ENCODE results near the gene SCAPER. TPM values are rescaled to one million over a fixed set of nuclear protein-coding genes. Genes with fewer than 3 reads are reported as not detected.

The SCAPER gene
- total RNA-seq, 1 experiment from 2014 or later: 10.3 TPM

DNA sequence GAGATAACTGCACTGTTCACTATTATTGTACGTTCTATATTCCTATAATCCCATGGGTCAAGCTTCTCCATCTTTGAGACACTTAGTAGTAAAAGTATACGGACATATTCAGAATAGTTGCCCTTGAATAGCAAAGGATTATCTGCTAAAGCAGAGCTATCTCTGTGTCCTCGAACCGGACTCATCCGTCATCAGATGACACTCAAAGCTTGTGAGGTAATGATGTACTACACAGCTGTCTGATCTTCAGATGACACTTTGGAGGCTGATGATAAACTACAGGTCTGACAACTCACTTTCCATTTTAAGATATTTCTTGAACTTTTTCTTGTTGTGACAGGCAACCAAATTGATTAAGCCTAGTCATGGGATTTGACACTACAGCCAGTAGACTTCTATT is 240.2 kb downstream of the SCAPER start:
- H3K27me3 Mint-ChIP-seq (ENCODE audit: low read depth): no peaks in the 10 kb centered on the region
- DNase-seq (ENCODE audit: low spot score): no peak
- no peak overlapping the region for H3K4me3 Mint-ChIP-seq
- ChIA-PET CTCF (no interaction called here), POLR2A (no interaction called here)
- H3K9me3 Mint-ChIP-seq: peaks cover 2% of the 10 kb centered on the region
- TF ChIP-seq CBFB (CRISPR knock-in tag; IDR thresholded peaks at IDR 0.05; ENCODE audit: low read depth) (no peak), FOXJ3 (CRISPR knock-in tag; IDR thresholded peaks at IDR 0.05; ENCODE audit: borderline replicate concordance) (no peak), ZNF121 (CRISPR knock-in tag; IDR thresholded peaks at IDR 0.05) (no peak), TCF7 (CRISPR knock-in tag; IDR thresholded peaks at IDR 0.05; ENCODE audit: low read depth) (no peak), PRRX2 (CRISPR knock-in tag; IDR thresholded peaks at IDR 0.05) (no peak), ZNF423 (CRISPR knock-in tag; IDR thresholded peaks at IDR 0.05) (no peak), JUN (CRISPR knock-in tag; IDR thresholded peaks at IDR 0.05) (no peak), MXD4 (CRISPR knock-in tag; IDR thresholded peaks at IDR 0.05; ENCODE audit: borderline replicate concordance) (no peak), JAZF1 (CRISPR knock-in tag; IDR thresholded peaks at IDR 0.05) (no peak), TP53 (CRISPR knock-in tag; IDR thresholded peaks at IDR 0.05) (no peak), FOXK1 (CRISPR knock-in tag; IDR thresholded peaks at IDR 0.05) (no peak), GRHL2 (CRISPR knock-in tag; IDR thresholded peaks at IDR 0.05; ENCODE audit: insufficient replicate concordance, severe bottlenecking) (no peak), ATF1 (CRISPR knock-in tag; IDR thresholded peaks at IDR 0.05) (no peak), NR3C1 (CRISPR knock-in tag; conservative IDR thresholded peaks at IDR 0.05; ENCODE audit: low read depth) (no peak)
- TF ChIP-seq, protein P1, sequence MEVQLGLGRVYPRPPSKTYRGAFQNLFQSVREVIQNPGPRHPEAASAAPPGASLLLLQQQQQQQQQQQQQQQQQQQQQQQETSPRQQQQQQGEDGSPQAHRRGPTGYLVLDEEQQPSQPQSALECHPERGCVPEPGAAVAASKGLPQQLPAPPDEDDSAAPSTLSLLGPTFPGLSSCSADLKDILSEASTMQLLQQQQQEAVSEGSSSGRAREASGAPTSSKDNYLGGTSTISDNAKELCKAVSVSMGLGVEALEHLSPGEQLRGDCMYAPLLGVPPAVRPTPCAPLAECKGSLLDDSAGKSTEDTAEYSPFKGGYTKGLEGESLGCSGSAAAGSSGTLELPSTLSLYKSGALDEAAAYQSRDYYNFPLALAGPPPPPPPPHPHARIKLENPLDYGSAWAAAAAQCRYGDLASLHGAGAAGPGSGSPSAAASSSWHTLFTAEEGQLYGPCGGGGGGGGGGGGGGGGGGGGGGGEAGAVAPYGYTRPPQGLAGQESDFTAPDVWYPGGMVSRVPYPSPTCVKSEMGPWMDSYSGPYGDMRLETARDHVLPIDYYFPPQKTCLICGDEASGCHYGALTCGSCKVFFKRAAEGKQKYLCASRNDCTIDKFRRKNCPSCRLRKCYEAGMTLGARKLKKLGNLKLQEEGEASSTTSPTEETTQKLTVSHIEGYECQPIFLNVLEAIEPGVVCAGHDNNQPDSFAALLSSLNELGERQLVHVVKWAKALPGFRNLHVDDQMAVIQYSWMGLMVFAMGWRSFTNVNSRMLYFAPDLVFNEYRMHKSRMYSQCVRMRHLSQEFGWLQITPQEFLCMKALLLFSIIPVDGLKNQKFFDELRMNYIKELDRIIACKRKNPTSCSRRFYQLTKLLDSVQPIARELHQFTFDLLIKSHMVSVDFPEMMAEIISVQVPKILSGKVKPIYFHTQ (CRISPR knock-in tag; IDR thresholded peaks at IDR 0.05): no peak
- TF ChIP-seq, protein P2, sequence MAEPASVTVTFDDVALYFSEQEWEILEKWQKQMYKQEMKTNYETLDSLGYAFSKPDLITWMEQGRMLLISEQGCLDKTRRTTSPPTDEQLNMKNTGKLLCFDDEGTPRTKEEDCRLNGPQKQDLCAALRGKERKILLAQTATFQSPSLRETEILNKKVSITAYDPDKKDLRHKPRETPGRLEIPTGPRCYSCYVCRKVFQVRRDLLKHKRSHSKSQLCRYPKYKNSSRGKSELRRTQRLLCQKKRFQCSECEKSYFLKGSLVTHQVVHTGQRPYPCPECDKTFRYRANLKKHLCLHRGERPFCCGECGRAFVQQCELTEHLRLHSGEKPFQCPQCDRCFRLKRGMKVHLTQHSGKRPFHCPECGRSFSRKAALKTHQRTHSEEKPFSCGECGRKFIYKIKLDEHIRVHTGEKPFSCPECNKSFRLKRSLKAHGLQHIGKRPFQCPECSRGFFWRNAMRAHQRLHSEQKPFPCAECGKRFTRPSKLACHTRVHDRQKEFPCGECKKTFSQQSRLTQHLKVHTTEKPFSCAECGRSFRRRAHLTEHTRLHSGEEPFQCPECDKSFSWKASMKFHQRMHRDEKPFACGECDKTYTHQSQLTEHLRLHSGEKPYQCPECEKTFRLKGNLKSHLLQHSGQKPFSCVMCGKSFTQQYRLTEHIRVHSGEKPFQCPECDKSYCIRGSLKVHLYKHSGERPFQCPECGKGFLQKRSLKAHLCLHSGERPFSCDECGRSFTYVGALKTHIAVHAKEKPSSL (CRISPR knock-in tag; conservative IDR thresholded peaks at IDR 0.05): no peak
- TF ChIP-seq, protein P3, sequence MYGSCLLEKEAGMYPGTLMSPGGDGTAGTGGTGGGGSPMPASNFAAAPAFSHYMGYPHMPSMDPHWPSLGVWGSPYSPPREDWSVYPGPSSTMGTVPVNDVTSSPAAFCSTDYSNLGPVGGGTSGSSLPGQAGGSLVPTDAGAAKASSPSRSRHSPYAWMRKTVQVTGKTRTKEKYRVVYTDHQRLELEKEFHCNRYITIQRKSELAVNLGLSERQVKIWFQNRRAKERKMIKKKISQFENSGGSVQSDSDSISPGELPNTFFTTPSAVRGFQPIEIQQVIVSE (CRISPR knock-in tag; IDR thresholded peaks at IDR 0.05; ENCODE audit: borderline replicate concordance): no peak
- TF ChIP-seq, protein P4, sequence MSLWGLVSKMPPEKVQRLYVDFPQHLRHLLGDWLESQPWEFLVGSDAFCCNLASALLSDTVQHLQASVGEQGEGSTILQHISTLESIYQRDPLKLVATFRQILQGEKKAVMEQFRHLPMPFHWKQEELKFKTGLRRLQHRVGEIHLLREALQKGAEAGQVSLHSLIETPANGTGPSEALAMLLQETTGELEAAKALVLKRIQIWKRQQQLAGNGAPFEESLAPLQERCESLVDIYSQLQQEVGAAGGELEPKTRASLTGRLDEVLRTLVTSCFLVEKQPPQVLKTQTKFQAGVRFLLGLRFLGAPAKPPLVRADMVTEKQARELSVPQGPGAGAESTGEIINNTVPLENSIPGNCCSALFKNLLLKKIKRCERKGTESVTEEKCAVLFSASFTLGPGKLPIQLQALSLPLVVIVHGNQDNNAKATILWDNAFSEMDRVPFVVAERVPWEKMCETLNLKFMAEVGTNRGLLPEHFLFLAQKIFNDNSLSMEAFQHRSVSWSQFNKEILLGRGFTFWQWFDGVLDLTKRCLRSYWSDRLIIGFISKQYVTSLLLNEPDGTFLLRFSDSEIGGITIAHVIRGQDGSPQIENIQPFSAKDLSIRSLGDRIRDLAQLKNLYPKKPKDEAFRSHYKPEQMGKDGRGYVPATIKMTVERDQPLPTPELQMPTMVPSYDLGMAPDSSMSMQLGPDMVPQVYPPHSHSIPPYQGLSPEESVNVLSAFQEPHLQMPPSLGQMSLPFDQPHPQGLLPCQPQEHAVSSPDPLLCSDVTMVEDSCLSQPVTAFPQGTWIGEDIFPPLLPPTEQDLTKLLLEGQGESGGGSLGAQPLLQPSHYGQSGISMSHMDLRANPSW (CRISPR knock-in tag; conservative IDR thresholded peaks at IDR 0.05; ENCODE audit: low read depth): no peak
- no peak for ATAC-seq
- H3K27ac Mint-ChIP-seq: no peak overlapping the region
- H3K4me1 Mint-ChIP-seq: peaks cover 7% of the 10 kb centered on the region
- H3K36me3 Mint-ChIP-seq: no peaks in the 10 kb centered on the region

DNA sequence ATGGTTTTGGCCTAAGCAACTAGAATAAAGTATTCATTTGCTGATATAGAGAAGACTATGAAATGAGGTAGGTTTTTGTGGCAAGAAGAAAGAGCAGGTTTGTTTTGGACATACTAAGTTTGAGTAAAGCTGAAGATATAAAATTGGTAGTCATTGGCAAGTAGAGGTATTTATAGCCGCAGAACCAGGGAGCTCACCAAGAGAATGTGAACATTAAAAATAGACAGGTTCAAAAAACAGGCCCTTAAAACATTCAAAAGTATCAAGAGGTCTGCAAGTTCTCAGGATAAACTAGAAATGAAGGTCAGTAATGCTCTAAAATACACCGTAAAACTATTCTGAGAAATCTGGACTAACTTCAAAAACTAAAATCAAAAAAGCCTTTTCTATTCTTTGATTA is 240.7 kb downstream of the SCAPER start:
- peaks cover 7% of the 10 kb centered on the region for H3K4me1 Mint-ChIP-seq
- H3K27ac Mint-ChIP-seq: no peak overlapping the region
- CTCF ChIA-PET: no interaction called here
- H3K4me3 Mint-ChIP-seq: no peak overlapping the region
- peaks cover 5% of the 10 kb centered on the region for H3K9me3 Mint-ChIP-seq
- no peaks in the 10 kb centered on the region for H3K36me3 Mint-ChIP-seq
- POLR2A ChIA-PET: interaction anchor here (0.6 kb wide), 1 partner anchor 188 kb away, joined by 3 read pairs; no protein-coding TSS in a partner anchor
- H3K27me3 Mint-ChIP-seq (ENCODE audit: low read depth): no peaks in the 10 kb centered on the region
- DNase-seq (ENCODE audit: low spot score): no peak
- ATAC-seq: no peak
- TF ChIP-seq, protein P5, sequence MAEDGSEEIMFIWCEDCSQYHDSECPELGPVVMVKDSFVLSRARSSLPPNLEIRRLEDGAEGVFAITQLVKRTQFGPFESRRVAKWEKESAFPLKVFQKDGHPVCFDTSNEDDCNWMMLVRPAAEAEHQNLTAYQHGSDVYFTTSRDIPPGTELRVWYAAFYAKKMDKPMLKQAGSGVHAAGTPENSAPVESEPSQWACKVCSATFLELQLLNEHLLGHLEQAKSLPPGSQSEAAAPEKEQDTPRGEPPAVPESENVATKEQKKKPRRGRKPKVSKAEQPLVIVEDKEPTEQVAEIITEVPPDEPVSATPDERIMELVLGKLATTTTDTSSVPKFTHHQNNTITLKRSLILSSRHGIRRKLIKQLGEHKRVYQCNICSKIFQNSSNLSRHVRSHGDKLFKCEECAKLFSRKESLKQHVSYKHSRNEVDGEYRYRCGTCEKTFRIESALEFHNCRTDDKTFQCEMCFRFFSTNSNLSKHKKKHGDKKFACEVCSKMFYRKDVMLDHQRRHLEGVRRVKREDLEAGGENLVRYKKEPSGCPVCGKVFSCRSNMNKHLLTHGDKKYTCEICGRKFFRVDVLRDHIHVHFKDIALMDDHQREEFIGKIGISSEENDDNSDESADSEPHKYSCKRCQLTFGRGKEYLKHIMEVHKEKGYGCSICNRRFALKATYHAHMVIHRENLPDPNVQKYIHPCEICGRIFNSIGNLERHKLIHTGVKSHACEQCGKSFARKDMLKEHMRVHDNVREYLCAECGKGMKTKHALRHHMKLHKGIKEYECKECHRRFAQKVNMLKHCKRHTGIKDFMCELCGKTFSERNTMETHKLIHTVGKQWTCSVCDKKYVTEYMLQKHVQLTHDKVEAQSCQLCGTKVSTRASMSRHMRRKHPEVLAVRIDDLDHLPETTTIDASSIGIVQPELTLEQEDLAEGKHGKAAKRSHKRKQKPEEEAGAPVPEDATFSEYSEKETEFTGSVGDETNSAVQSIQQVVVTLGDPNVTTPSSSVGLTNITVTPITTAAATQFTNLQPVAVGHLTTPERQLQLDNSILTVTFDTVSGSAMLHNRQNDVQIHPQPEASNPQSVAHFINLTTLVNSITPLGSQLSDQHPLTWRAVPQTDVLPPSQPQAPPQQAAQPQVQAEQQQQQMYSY (CRISPR knock-in tag; IDR thresholded peaks at IDR 0.05): no peak
- TF ChIP-seq, protein P6, sequence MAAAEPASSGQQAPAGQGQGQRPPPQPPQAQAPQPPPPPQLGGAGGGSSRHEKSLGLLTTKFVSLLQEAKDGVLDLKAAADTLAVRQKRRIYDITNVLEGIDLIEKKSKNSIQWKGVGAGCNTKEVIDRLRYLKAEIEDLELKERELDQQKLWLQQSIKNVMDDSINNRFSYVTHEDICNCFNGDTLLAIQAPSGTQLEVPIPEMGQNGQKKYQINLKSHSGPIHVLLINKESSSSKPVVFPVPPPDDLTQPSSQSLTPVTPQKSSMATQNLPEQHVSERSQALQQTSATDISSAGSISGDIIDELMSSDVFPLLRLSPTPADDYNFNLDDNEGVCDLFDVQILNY (CRISPR knock-in tag; IDR thresholded peaks at IDR 0.05): no peak
- TF ChIP-seq, protein P4 (CRISPR knock-in tag; conservative IDR thresholded peaks at IDR 0.05; ENCODE audit: low read depth): no peak

Data from WTC11 (cell line).